ENCODE measurements around the gene PNRC1.

DNA sequence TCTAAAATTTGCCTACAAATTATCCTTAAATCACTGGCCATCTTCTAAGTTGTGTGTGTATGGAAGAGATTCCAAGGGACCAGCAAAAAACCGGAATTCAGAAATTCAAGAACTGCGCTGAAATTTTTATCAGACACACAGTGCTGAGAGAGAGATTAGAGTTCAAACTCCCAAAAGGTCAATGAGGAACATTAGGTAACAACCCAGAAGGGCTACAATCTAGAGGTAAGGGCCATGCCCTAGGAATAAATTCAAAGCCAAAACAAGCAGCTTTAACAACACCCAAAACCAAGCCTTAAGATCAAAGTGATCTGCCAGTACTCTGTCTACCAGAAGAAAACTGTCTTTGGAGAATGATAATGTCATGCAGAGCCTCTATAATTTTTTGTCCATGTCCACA is 19.6 kb downstream of the PNRC1 start:
- TF ChIP-seq, protein P1, sequence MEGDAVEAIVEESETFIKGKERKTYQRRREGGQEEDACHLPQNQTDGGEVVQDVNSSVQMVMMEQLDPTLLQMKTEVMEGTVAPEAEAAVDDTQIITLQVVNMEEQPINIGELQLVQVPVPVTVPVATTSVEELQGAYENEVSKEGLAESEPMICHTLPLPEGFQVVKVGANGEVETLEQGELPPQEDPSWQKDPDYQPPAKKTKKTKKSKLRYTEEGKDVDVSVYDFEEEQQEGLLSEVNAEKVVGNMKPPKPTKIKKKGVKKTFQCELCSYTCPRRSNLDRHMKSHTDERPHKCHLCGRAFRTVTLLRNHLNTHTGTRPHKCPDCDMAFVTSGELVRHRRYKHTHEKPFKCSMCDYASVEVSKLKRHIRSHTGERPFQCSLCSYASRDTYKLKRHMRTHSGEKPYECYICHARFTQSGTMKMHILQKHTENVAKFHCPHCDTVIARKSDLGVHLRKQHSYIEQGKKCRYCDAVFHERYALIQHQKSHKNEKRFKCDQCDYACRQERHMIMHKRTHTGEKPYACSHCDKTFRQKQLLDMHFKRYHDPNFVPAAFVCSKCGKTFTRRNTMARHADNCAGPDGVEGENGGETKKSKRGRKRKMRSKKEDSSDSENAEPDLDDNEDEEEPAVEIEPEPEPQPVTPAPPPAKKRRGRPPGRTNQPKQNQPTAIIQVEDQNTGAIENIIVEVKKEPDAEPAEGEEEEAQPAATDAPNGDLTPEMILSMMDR (IDR thresholded peaks at IDR 0.05; ENCODE audit: insufficient read depth, low read depth, low read length) = no peak
- TF ChIP-seq EZH2 (IDR thresholded peaks at IDR 0.05; ENCODE audit: insufficient read depth, low read length) = no peak

Measured in astrocyte (in vitro differentiated cells and primary cell).